ENCODE measurements around the gene PPAT. TPM values are rescaled to one million over a fixed set of nuclear protein-coding genes. Genes with fewer than 3 reads are reported as not detected.
"Not testable (repeated sequence)": the region's sequence is repeated elsewhere in the genome, so short reads cannot be mapped to it uniquely, and the experiment has no call there.

PPAT gene
- total and polyA plus RNA-seq, 11 donors: 0.65 to 6.5 (median 3.7) TPM

- ATAC-seq: peak in 1 of 4 donors; percentile 5
- peaks cover 3 to 54% (median 35%) of the 10 kb centered on the region in 12 donors for H3K4me1 ChIP-seq
- intact Hi-C loops (cut with DNase I): loop anchor here in 5 of 10 donors (1.0 to 5.0 kb wide), 4 partner anchors 30 to 45 kb away; partner anchors contain the start of gene PAICS (in 3 of the 5)
Measured at GRCh38 chr4:56466910-56467283, 31.5 kb upstream of the PPAT start.

GRCh38 chr4:56466296-56466761, 30.9 kb upstream of the PPAT start:
- ATAC-seq: peak in 1 of 4 donors; percentile 64
- 15 to 26% (median 21%) methylated on average over 8 of the region's 8 CpGs for WGBS, 4 donors
- H3K4me3 ChIP-seq: peak overlapping the region; percentile 66 to 97 (median 90)
- peaks cover 3 to 54% (median 35%) of the 10 kb centered on the region in 12 donors for H3K4me1 ChIP-seq
- peak overlapping the region in 7 of 12 donors; percentile 79 to 92 (median 88) for H3K27ac ChIP-seq
- DNase-seq: peak in 1 of 5 donors; percentile 39
- H3K36me3 ChIP-seq: peaks cover 0 to 38% (median 28%) of the 10 kb centered on the region in 9 donors
- not testable (repeated sequence) for H3K9me3 ChIP-seq, H3K27me3 ChIP-seq
- intact Hi-C loops (cut with DNase I): loop anchor here in 4 of 10 donors (2.0 to 5.0 kb wide), 3 partner anchors 30 to 44 kb away; partner anchors contain the start of gene PAICS (in 2 of the 4)

More at GRCh38 chr4:56466910-56467283, 31.5 kb upstream of the PPAT start:
- Histone ChIP-seq H3K9me3 (no peaks in the 10 kb centered on the region), H3K27ac (peak overlapping the region; percentile 74 to 92 (median 87)), H3K4me3 (peak overlapping the region; percentile 66 to 97 (median 90)), H3K36me3 (peaks cover 0 to 38% (median 28%) of the 10 kb centered on the region in 9 donors), H3K27me3 (no peaks in the 10 kb centered on the region)
- DNase-seq: no peak
- TF ChIP-seq, protein P1, sequence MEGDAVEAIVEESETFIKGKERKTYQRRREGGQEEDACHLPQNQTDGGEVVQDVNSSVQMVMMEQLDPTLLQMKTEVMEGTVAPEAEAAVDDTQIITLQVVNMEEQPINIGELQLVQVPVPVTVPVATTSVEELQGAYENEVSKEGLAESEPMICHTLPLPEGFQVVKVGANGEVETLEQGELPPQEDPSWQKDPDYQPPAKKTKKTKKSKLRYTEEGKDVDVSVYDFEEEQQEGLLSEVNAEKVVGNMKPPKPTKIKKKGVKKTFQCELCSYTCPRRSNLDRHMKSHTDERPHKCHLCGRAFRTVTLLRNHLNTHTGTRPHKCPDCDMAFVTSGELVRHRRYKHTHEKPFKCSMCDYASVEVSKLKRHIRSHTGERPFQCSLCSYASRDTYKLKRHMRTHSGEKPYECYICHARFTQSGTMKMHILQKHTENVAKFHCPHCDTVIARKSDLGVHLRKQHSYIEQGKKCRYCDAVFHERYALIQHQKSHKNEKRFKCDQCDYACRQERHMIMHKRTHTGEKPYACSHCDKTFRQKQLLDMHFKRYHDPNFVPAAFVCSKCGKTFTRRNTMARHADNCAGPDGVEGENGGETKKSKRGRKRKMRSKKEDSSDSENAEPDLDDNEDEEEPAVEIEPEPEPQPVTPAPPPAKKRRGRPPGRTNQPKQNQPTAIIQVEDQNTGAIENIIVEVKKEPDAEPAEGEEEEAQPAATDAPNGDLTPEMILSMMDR (IDR thresholded peaks at IDR 0.05): no peak
- no peak for TF ChIP-seq POLR2A (IDR thresholded peaks at IDR 0.05)
- 0% methylated on average over 8 of the region's 8 CpGs for WGBS, 4 donors

GRCh38 chr4:56465599-56466295, 30.3 kb upstream of the PPAT start:
- Histone ChIP-seq H3K27ac (peak overlapping the region in 1 of 12 donors; percentile 88), H3K4me1 (peaks cover 3 to 54% (median 35%) of the 10 kb centered on the region in 12 donors), H3K27me3 (no peaks in the 10 kb centered on the region), H3K36me3 (peaks cover 0 to 38% (median 28%) of the 10 kb centered on the region in 9 donors), H3K9me3 (no peaks in the 10 kb centered on the region), H3K4me3 (peak overlapping the region in 9 of 12 donors; percentile 66 to 96 (median 85))
- no peak for ATAC-seq
- intact Hi-C loops (cut with DNase I): loop anchor here in 4 of 10 donors (2.0 to 5.0 kb wide), 3 partner anchors 29 to 43 kb away; partner anchors contain the start of gene PAICS (in 2 of the 4)
- DNase-seq: no peak
- TF ChIP-seq, protein P1 (IDR thresholded peaks at IDR 0.05): no peak
- TF ChIP-seq POLR2A (IDR thresholded peaks at IDR 0.05): no peak
- 63 to 78% (median 72%) methylated on average over 10 of the region's 10 CpGs for WGBS, 4 donors

- Histone ChIP-seq H3K27ac (no peak overlapping the region), H3K4me1 (peaks cover 3 to 47% (median 34%) of the 10 kb centered on the region in 12 donors), H3K36me3 (peaks cover 0 to 38% (median 32%) of the 10 kb centered on the region in 9 donors), H3K27me3 (no peaks in the 10 kb centered on the region), H3K4me3 (no peak overlapping the region), H3K9me3 (no peaks in the 10 kb centered on the region)
- WGBS, 4 donors: 61 to 71% (median 67%) methylated on average over 3 of the region's 3 CpGs
- DNase-seq (no peak), ATAC-seq (no peak)
- intact Hi-C loops (cut with DNase I): no loop called here
- TF ChIP-seq POLR2A (IDR thresholded peaks at IDR 0.05): no peak
- TF ChIP-seq, protein P1 (IDR thresholded peaks at IDR 0.05): no peak
Measured at GRCh38 chr4:56464581-56464980, 29.2 kb upstream of the PPAT start.

Data from heart left ventricle (tissue), 16 donors.